T-cell (primary cell): ENCODE measurements around the gene PLEKHG5. TPM values are rescaled to one million over a fixed set of nuclear protein-coding genes. Genes with fewer than 3 reads are reported as not detected.

Experiments
- ATAC-seq, 4 experiments: fragments of 200-7000 bp in 3 of 4; fragments of 150-1000 bp in 1 of 4; cut with Tn5 transposase; replicated peaks in 1 of 4; 1 replicate in 3 of 4; 2 replicates in 1 of 4; pipeline ENCODE4 v1.10.0; 2021; ENCODE audit warnings: moderate library complexity in 3 of 4, mild to moderate bottlenecking in 2 of 4, moderate number of reproducible peaks in 1 of 4
- CTCF ChIA-PET, 2 donors: fragments of 300-600 bp; sonication (Branson Sonifier 250); formaldehyde crosslinking; loops; one replicate each; lab custom pipeline; 2022; ENCODE audit warnings: antibody characterized with exemption in 2 of 2; lab: Charles Lee
- POLR2A ChIA-PET, 2 donors: fragments of 300-600 bp; sonication (Branson Sonifier 250); formaldehyde crosslinking; loops; one replicate each; lab custom pipeline; 2022; ENCODE audit warnings: antibody characterized with exemption in 2 of 2; lab: Charles Lee
- DNase-seq, 35 experiments: peaks; one replicate each; pipeline versions ENCODE4 v3.0.0 to v3.0.0-alpha.2; 2013 to 2023
- H3K27ac ChIP-seq: one replicate; pipeline ENCODE4 v1.5.1; 2013; ENCODE audit warnings: low read length
- H3K27me3 ChIP-seq, 2 experiments: replicated peaks in 1 of 2; 1 replicate in 1 of 2; 2 replicates in 1 of 2; pipeline versions ENCODE4 v1.6.1 to v1.7.0; 2013; ENCODE audit warnings: low read length in 1 of 2, mixed read lengths in 1 of 2; ENCODE audit not compliant: control insufficient read depth in 2 of 2, insufficient read depth in 2 of 2; ENCODE audit errors: extremely low read depth in 1 of 2
- H3K36me3 ChIP-seq, 2 donors: 1 replicate in 1 of 2; 2 replicates in 1 of 2; pipeline versions ENCODE4 v1.6.1 to v1.7.0; 2013; ENCODE audit warnings: low read length in 1 of 2; ENCODE audit not compliant: control insufficient read depth in 2 of 2, insufficient read depth in 1 of 2; ENCODE audit errors: extremely low read depth in 1 of 2
- H3K4me1 ChIP-seq, 2 experiments: 1 replicate in 1 of 2; 2 replicates in 1 of 2; pipeline versions ENCODE4 v1.6.1 to v1.7.0; 2013; ENCODE audit warnings: low read length in 2 of 2, mixed read lengths in 1 of 2; ENCODE audit not compliant: insufficient read depth in 2 of 2, control insufficient read depth in 1 of 2; ENCODE audit errors: extremely low read depth in 1 of 2
- H3K4me3 ChIP-seq, 2 donors: 1 replicate in 1 of 2; 2 replicates in 1 of 2; pipeline versions ENCODE4 v1.5.1 to v1.7.0; 2013; ENCODE audit warnings: mild to moderate bottlenecking in 2 of 2, low read length in 1 of 2, moderate library complexity in 1 of 2; ENCODE audit not compliant: control insufficient read depth in 1 of 2; ENCODE audit errors: extremely low read depth in 1 of 2
- H3K9me3 ChIP-seq: 2 replicates; pipeline ENCODE4 v1.7.0; 2013
- H3K27ac Mint-ChIP-seq, 2 donors: one replicate each; pipeline ENCODE4 v1.8.0; 2020 to 2021; ENCODE audit warnings: mild to moderate bottlenecking in 2 of 2, mixed read lengths in 2 of 2
- H3K27me3 Mint-ChIP-seq, 2 donors: one replicate each; pipeline ENCODE4 v1.8.0; 2021 to 2022; ENCODE audit warnings: mixed read lengths in 2 of 2
- H3K36me3 Mint-ChIP-seq: one replicate; pipeline ENCODE4 v1.8.0; 2021; ENCODE audit warnings: mixed read lengths
- H3K4me1 Mint-ChIP-seq, 3 donors: one replicate each; pipeline ENCODE4 v1.8.0; 2020 to 2022; ENCODE audit warnings: mixed read lengths in 3 of 3, mild to moderate bottlenecking in 1 of 3
- H3K4me3 Mint-ChIP-seq, 3 donors: one replicate each; pipeline ENCODE4 v1.8.0; 2020 to 2022; ENCODE audit warnings: mild to moderate bottlenecking in 3 of 3, mixed read lengths in 3 of 3, moderate library complexity in 3 of 3
- H3K9me3 Mint-ChIP-seq, 3 donors: one replicate each; pipeline ENCODE4 v1.8.0; 2020 to 2022; ENCODE audit warnings: mixed read lengths in 3 of 3
- WGBS: methylation state at CpG from one replicate; pipeline ENCODE4 v1.1.5; 2013; ENCODE audit warnings: missing lambda C conversion rate; ENCODE audit not compliant: insufficient coverage; 5-methylcytosine and 5-hydroxymethylcytosine counted together
- total RNA-seq, 35 experiments: library from RNA in 6 of 35; stranded (reverse) in 6 of 35; fragments of 120-200 nt in 1 of 35; gene quantifications; one replicate each; pipeline versions ENCODE4 v1.2.1 to v1.2.4 and lab custom pipeline; 2013 to 2026

The PLEKHG5 gene
- total RNA-seq, 5 donors from 2014 or later (not counting 1 experiment from before 2014, with no cell fraction given): 7.1 to 18.2 (median 8.4) TPM

DNA sequence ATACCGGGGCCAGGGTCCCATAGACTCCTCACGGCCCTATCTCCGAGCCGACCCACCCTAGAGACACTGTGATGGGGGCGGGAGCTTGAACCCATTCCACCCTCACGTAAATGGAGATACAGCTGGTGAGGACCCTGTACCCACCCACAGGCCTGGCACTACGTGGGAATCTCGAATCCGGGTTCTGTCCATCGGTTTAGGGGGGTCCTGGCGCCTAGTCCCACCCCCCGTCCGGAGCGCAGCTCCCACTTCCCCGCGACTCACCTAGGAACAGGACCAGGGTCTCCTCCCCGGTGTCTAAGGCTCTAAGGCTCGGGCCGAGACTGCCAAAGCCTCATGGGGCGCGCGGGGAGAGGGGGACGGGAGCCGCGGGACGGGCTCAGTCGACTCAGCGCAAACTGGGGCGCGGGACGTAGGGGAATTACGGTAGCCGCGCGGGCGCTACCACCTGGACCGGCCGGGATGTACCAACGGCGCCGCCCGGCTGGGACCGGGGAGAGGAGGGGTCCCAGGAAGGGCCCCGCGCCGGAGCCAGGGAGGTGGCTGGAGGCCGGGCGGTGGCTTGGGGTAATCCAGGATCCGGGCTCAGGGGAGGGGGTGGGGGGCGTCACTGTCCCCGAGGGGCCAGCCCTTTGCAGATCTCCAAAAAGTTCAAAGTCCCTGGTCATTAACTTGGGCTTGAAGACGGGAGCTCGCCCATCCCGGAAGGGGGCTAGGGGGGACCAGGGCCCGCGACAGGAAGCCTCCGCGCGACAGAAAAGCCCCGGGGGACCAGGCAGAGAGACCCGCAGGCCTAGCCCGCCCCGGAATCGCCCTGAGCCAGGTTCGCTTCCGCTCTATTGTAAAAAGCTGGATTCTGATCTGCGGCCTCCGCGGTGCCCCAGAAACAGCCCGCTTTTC, 1.0 kb downstream of the PLEKHG5 start:
- ATAC-seq: peak; percentile 34 to 66 (median 56)
- DNase-seq: peak in 26 of 35 experiments; percentile 14 to 65 (median 32)
- Mint-ChIP-seq H3K4me1 (peaks cover 22 to 32% (median 28%) of the 10 kb centered on the region in 3 donors), H3K9me3 (no peaks in the 10 kb centered on the region), H3K27ac (peak overlapping the region; percentile 72 to 83), H3K36me3 (no peaks in the 10 kb centered on the region), H3K4me3 (peak overlapping the region; percentile 67 to 81 (median 71)), H3K27me3 (peaks cover 13 to 14% of the 10 kb centered on the region in 2 donors)
- Histone ChIP-seq H3K27ac (peak overlapping the region; percentile 56), H3K9me3 (no peaks in the 10 kb centered on the region), H3K4me1 (peaks cover 2 to 55% of the 10 kb centered on the region in 2 experiments), H3K36me3 (no peaks in the 10 kb centered on the region), H3K27me3 (peaks cover 0 to 44% of the 10 kb centered on the region in 2 experiments), H3K4me3 (peak overlapping the region; percentile 68 to 84)
- CTCF ChIA-PET: interaction anchor here (1.1 to 1.5 kb wide), 3 partner anchors 30 to 154 kb away, joined by 3 to 5 read pairs (median 5); no protein-coding TSS in a partner anchor
- WGBS: 2% methylated on average over 58 of the region's 70 CpGs
- POLR2A ChIA-PET: interaction anchor here in 1 of 2 donors (0.6 kb wide), 1 partner anchor 45 kb away, joined by 3 read pairs; no protein-coding TSS in a partner anchor

DNA sequence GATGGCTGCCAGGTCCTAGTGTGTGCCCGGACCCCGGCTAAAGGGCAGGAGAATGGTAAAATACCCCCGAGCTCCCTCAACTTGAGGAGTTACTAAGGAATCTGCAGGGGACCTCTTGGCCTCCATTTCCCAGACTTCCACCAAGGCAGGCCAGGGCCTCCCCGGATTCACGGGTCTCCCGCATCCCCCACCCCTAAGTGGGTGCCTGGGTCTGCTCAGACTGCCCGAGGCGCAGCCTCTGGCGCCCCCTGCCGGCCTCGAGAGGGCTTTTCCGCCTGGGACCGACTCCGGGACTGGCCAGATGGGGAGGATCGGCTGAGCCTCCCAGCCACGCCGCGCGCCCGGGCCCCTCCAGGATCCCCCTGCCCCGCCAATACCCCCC, 1.7 kb downstream of the PLEKHG5 start:
- no peak overlapping the region for H3K27ac ChIP-seq
- no peaks in the 10 kb centered on the region for H3K36me3 ChIP-seq
- H3K4me3 Mint-ChIP-seq: peak overlapping the region; percentile 67 to 81 (median 70)
- H3K4me3 ChIP-seq: peak overlapping the region; percentile 68 to 84
- CTCF ChIA-PET: no interaction called here
- H3K4me1 ChIP-seq: peaks cover 2 to 58% of the 10 kb centered on the region in 2 experiments
- H3K27me3 ChIP-seq: peaks cover 0 to 48% of the 10 kb centered on the region in 2 experiments
- ATAC-seq (peak; percentile 69 to 72 (median 71)), DNase-seq (peak; percentile 34 to 88 (median 64))
- peaks cover 22 to 31% (median 28%) of the 10 kb centered on the region in 3 donors for H3K4me1 Mint-ChIP-seq
- no peak overlapping the region for H3K27ac Mint-ChIP-seq
- no peaks in the 10 kb centered on the region for H3K9me3 ChIP-seq
- H3K27me3 Mint-ChIP-seq: peaks cover 13 to 14% of the 10 kb centered on the region in 2 donors
- WGBS: 12% methylated on average over 16 of the region's 21 CpGs
- no peaks in the 10 kb centered on the region for H3K9me3 Mint-ChIP-seq
- POLR2A ChIA-PET: no interaction called here
- no peaks in the 10 kb centered on the region for H3K36me3 Mint-ChIP-seq

DNA sequence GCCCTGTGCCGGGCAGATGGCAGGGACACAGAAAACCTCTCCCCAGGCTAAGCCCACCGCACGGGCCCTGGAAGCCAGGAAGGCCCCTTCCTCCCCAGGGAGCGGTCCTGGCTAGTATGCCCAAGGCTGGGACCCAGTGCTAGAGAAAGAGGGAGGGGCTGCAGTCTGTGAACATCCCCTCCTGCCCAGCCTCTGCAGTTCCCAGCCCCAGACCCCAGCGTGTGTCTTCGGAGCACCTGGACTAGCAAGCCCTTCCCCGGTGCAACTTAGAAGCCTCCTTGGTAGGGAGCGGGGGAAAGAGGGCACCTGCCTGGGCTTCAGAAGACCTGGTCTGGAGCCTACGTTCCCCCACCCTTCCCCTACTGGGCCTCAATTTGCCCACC, 2.1 kb downstream of the PLEKHG5 start:
- no peak overlapping the region for H3K27ac ChIP-seq
- H3K27ac Mint-ChIP-seq: no peak overlapping the region

DNA sequence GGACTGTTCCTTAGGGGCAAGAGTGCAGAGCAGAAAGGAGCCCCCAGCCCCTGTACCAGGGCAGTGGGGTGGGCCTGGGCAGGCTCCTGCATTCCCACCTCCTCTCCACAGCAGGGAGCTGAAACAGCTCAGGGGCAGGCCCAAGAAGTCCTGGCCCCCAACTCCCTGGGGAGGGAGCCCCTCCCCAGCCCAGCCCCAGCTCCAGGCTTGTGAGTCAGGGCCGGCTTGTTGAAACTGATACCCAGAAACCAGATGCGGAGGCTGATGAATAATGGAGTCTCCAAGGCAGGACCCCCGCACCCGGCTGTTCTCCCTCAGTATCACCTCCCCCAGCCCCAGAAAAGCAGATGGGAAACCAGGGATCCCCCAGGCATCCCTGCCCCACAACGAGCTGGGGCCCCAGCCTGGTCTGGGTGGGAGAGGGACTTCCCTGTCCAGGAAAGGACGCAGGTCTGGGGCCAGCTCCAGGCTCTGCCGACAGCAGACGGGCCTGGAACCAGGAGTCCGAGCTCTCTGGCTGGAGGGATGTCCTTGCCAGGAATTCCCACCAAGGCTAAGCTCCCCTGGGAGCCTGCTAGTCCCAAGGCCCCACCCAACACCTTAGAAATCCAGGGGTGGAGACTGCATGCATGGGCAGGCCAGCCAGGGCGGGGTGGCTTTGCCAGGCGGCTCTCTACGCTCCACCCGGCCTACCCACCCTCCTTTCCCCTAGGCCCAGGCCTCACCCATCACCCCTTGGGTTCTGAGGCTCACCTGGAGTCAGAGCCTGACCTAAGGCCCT, 2.7 kb downstream of the PLEKHG5 start:
- ATAC-seq (no peak), DNase-seq (no peak)
- ChIA-PET POLR2A (interaction anchor here (0.6 kb wide), 2 partner anchors 38 to 114 kb away, joined by 3 read pairs; no protein-coding TSS in a partner anchor), CTCF (interaction anchor here in 1 of 2 donors (0.6 to 0.8 kb wide), 3 partner anchors 127 to 242 kb away, joined by 3 read pairs; no protein-coding TSS in a partner anchor)
- Mint-ChIP-seq H3K27me3 (peaks cover 13 to 21% of the 10 kb centered on the region in 2 donors), H3K4me3 (peak overlapping the region in 1 of 3 donors; percentile 81), H3K4me1 (peaks cover 25 to 34% (median 28%) of the 10 kb centered on the region in 3 donors), H3K27ac (no peak overlapping the region), H3K36me3 (no peaks in the 10 kb centered on the region), H3K9me3 (no peaks in the 10 kb centered on the region)
- H3K4me3 ChIP-seq: no peak overlapping the region
- H3K27me3 ChIP-seq: peaks cover 0 to 58% of the 10 kb centered on the region in 2 experiments
- WGBS: 92% methylated on average over 8 of the region's 13 CpGs
- no peaks in the 10 kb centered on the region for H3K36me3 ChIP-seq
- H3K9me3 ChIP-seq: no peaks in the 10 kb centered on the region
- H3K27ac ChIP-seq: no peak overlapping the region
- peaks cover 2 to 58% of the 10 kb centered on the region in 2 experiments for H3K4me1 ChIP-seq

More for the DNA sequence above, 2.1 kb downstream of the PLEKHG5 start:
- CTCF ChIA-PET: interaction anchor here in 1 of 2 donors (0.8 kb wide), 1 partner anchor 127 kb away, joined by 3 read pairs; no protein-coding TSS in a partner anchor
- no peaks in the 10 kb centered on the region for H3K9me3 ChIP-seq
- no peak overlapping the region for H3K4me3 ChIP-seq
- Mint-ChIP-seq H3K4me3 (peak overlapping the region in 2 of 3 donors; percentile 6 to 81), H3K36me3 (no peaks in the 10 kb centered on the region), H3K9me3 (no peaks in the 10 kb centered on the region), H3K27me3 (peaks cover 13 to 18% of the 10 kb centered on the region in 2 donors), H3K4me1 (peaks cover 25 to 32% (median 28%) of the 10 kb centered on the region in 3 donors)
- DNase-seq (no peak), ATAC-seq (no peak)
- POLR2A ChIA-PET: no interaction called here
- WGBS: 83% methylated on average over 1 of the region's 9 CpGs
- H3K4me1 ChIP-seq: peaks cover 2 to 58% of the 10 kb centered on the region in 2 experiments
- H3K27me3 ChIP-seq: peaks cover 0 to 52% of the 10 kb centered on the region in 2 experiments
- no peaks in the 10 kb centered on the region for H3K36me3 ChIP-seq

DNA sequence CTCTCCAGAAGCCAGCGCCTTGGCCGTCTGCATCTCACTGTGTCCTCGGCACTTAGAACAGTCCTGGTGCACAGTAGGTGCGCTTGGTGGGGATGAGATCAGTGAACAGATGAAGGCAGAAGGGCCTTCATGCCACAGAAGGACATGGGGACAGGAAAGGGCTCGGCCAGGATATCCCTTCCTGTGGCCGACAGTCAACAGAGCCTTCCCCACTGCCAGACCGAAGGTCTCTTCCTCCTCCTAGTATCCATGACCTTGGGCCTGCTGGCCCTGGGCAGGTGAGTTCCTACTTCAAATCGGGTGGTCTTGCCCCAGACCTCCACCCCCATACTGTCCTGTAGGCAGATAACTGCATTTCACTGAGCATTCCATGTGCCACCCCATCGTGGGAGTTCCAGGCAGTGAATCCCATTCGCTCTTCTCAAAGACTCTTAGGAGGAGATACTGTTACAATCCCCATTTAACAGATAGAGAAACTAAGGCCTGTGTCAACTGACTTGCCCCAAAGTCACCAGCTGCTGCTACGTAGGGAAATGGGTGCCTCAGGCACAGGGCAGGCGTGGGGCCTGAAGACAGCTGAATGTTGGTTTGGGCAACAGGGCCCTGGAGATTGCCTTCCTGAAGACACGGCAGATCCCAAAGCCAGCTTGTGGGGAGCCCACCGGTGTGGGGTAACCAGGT, 3.5 kb downstream of the PLEKHG5 start:
- DNase-seq (no peak), ATAC-seq (no peak)
- no peaks in the 10 kb centered on the region for H3K9me3 ChIP-seq
- WGBS: 84% methylated on average over 11 of the region's 14 CpGs
- no peaks in the 10 kb centered on the region for H3K36me3 ChIP-seq
- ChIA-PET POLR2A (no interaction called here), CTCF (no interaction called here)
- peaks cover 0 to 52% of the 10 kb centered on the region in 2 experiments for H3K4me1 ChIP-seq
- peaks cover under 1 to 66% of the 10 kb centered on the region in 2 experiments for H3K27me3 ChIP-seq
- no peak overlapping the region for H3K27ac Mint-ChIP-seq
- H3K27me3 Mint-ChIP-seq: peaks cover 13 to 22% of the 10 kb centered on the region in 2 donors
- no peaks in the 10 kb centered on the region for H3K9me3 Mint-ChIP-seq
- H3K4me3 ChIP-seq: no peak overlapping the region
- no peaks in the 10 kb centered on the region for H3K36me3 Mint-ChIP-seq
- H3K27ac ChIP-seq: no peak overlapping the region
- no peak overlapping the region for H3K4me3 Mint-ChIP-seq
- H3K4me1 Mint-ChIP-seq: peaks cover 21 to 30% (median 21%) of the 10 kb centered on the region in 3 donors
